HG03139 (cell line): ENCODE data around the gene BMPR1B.

Source experiments
- ATAC-seq: cut with Tn5 transposase; IDR thresholded peaks from one replicate; pipeline ENCODE4 v1.9.1; 2021; ENCODE audit not compliant: unreplicated experiment

Gene BMPR1B

GRCh38 chr4:94905511-94905910 lies 147.8 kb downstream of the BMPR1B start:
- no peak for ATAC-seq

GRCh38 chr4:94909645-94910044 lies 151.9 kb downstream of the BMPR1B start:
- no peak for ATAC-seq

- ATAC-seq, result peak; percentile 47
Measured at GRCh38 chr4:94911106-94911505, 153.4 kb downstream of the BMPR1B start.

- ATAC-seq, result no peak
Measured at GRCh38 chr4:94912606-94913005, 154.9 kb downstream of the BMPR1B start.

- peak; percentile 74 for ATAC-seq
Measured at GRCh38 chr4:94913316-94913715, 155.6 kb downstream of the BMPR1B start.

GRCh38 chr4:94917146-94917545 lies 159.4 kb downstream of the BMPR1B start:
- no peak for ATAC-seq

GRCh38 chr4:94918543-94918942 lies 160.8 kb downstream of the BMPR1B start:
- no peak for ATAC-seq

GRCh38 chr4:94920369-94920768 lies 162.6 kb downstream of the BMPR1B start:
- ATAC-seq, result no peak

- no peak for ATAC-seq
Measured at GRCh38 chr4:94924566-94924965, 166.8 kb downstream of the BMPR1B start.

GRCh38 chr4:94925764-94926347 lies 168.1 kb downstream of the BMPR1B start:
- no peak for ATAC-seq

GRCh38 chr4:94926936-94927335 lies 169.2 kb downstream of the BMPR1B start:
- no peak for ATAC-seq

GRCh38 chr4:94927696-94928095 lies 169.9 kb downstream of the BMPR1B start:
- ATAC-seq, result no peak

- ATAC-seq, result no peak
Measured at GRCh38 chr4:94929696-94930095, 171.9 kb downstream of the BMPR1B start.

GRCh38 chr4:94931626-94932025 lies 173.9 kb downstream of the BMPR1B start:
- no peak for ATAC-seq

- ATAC-seq, result no peak
Measured at GRCh38 chr4:94932366-94932765, 174.6 kb downstream of the BMPR1B start.

GRCh38 chr4:94933799-94934198 lies 176.0 kb downstream of the BMPR1B start:
- no peak for ATAC-seq

GRCh38 chr4:94934201-94934600 lies 176.4 kb downstream of the BMPR1B start:
- no peak for ATAC-seq

- no peak for ATAC-seq
Measured at GRCh38 chr4:94934864-94935263, 177.1 kb downstream of the BMPR1B start.

GRCh38 chr4:94936854-94937253 lies 179.1 kb downstream of the BMPR1B start:
- ATAC-seq, result no peak

- no peak for ATAC-seq
Measured at GRCh38 chr4:94939791-94940519, 182.2 kb downstream of the BMPR1B start.

- no peak for ATAC-seq
Measured at GRCh38 chr4:94940520-94940908, 182.8 kb downstream of the BMPR1B start.

- ATAC-seq, result no peak
Measured at GRCh38 chr4:94941706-94942105, 184.0 kb downstream of the BMPR1B start.

- no peak for ATAC-seq
Measured at GRCh38 chr4:94944726-94945125, 187.0 kb downstream of the BMPR1B start.
